Effector memory CD4-positive, alpha-beta T cell (primary cell): ENCODE measurements around the gene UBR3.
A peak's percentile ranks its signal among the peaks of the same experiment; 100 is the strongest.
"Not testable (repeated sequence)": the region's sequence is repeated elsewhere in the genome, so short reads cannot be mapped to it uniquely, and the experiment has no call there.

Experiments
- DNase-seq, 3 donors: peaks; one replicate each; pipeline ENCODE4 v3.0.0-alpha.2; 2020
- H3K27ac ChIP-seq: 2 replicates; pipeline ENCODE4 v1.7.0; 2013; ENCODE audit warnings: mild to moderate bottlenecking, low read length, moderate library complexity; ENCODE audit not compliant: insufficient read depth, poor library complexity, severe bottlenecking
- H3K27me3 ChIP-seq: replicated peaks from 2 replicates; pipeline ENCODE4 v1.7.0; 2013; ENCODE audit warnings: mild to moderate bottlenecking, low read length; ENCODE audit not compliant: insufficient read depth, control insufficient read depth, poor library complexity, severe bottlenecking
- H3K36me3 ChIP-seq: 2 replicates; pipeline ENCODE4 v1.7.0; 2013; ENCODE audit warnings: mild to moderate bottlenecking, low read length, moderate library complexity; ENCODE audit not compliant: control insufficient read depth, insufficient read depth
- H3K4me1 ChIP-seq: 2 replicates; pipeline ENCODE4 v1.7.0; 2013; ENCODE audit warnings: low read length, mild to moderate bottlenecking; ENCODE audit not compliant: control insufficient read depth, insufficient read depth, poor library complexity, severe bottlenecking
- H3K4me3 ChIP-seq: 2 replicates; pipeline ENCODE4 v1.7.0; 2013; ENCODE audit warnings: low read length, low read depth, mild to moderate bottlenecking; ENCODE audit not compliant: insufficient read depth, poor library complexity, severe bottlenecking
- H3K9me3 ChIP-seq: 2 replicates; pipeline ENCODE4 v1.7.0; 2013; ENCODE audit warnings: mild to moderate bottlenecking, low read length, moderate library complexity; ENCODE audit not compliant: control insufficient read depth

Gene UBR3

DNA sequence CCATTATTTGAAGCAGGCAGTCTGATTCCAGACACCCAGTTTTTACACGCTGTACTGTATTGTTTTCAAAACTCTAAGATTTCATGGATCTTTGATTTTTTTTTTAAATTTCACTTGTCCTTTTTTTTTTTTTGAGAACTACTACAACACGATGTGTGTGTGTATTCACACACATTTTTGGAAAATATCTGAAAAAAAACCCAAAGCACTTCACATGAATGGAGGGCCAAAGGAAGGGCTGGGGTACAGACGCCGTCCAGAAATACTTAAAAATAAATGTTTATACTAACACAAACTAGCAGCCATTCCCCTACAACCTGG lies 28.9 kb upstream of the UBR3 start:
- Histone ChIP-seq H3K4me1 (no peaks in the 10 kb centered on the region), H3K27ac (peak overlapping the region; percentile 93), H3K9me3 (no peaks in the 10 kb centered on the region), H3K27me3 (no peaks in the 10 kb centered on the region), H3K4me3 (peak overlapping the region; percentile 53), H3K36me3 (peaks cover 4% of the 10 kb centered on the region)
- DNase-seq: no peak

DNA sequence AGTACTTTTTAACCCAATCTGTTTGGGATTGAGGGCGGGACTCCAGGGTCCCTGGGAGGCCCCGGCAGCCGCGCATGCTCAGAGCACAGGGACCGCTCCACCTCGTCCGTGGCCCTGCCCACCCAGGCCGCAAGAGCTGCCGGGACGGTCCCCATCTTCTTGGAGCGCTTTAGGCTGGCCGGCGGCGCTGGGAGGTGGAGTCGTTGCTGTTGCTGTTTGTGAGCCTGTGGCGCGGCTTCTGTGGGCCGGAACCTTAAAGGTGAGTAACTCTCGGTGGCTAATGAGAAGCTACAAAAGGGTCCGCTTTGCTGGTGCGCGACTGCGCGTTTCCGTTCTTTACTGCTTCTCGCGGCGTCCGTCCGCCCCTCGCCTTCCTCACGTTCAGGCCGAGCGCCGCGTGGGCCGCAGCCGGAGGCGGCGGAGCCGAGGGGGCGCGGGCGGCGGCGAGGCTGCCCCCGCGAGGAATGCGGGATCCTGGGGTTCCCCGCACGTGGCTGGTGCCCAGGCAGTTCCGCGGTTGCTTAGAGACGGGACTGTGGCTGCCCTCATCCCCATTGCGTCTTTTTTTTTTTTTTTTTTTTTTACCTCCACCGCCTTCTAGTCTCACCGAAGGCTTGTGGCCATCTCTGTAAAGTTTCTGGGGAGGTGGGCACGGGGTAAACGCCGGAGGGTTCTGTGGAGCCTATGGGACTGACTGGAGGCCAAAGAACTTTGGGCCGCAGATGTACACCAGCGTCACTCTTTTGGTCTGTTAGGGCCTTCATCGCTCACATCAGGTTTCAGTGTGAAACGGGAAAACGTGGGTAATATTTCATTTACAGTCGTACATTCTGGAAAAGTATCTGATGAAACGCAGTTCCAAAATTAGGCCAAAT lies 28.3 kb upstream of the UBR3 start, which contains the start of gene SSB:
SSB (plus strand) TSS at position 154 of the 875 bp plus-strand sequence. CDS start 2,090 bp downstream, outside the sequence.
- peak; percentile 85 to 87 (median 87) for DNase-seq
- no peaks in the 10 kb centered on the region for H3K27me3 ChIP-seq
- peak within 1 kb of the TSS; percentile 53 for H3K4me3 ChIP-seq
- no peaks in the 10 kb centered on the region for H3K9me3 ChIP-seq
- H3K36me3 ChIP-seq: peaks cover 4% of the 10 kb centered on the region
- no peaks in the 10 kb centered on the region for H3K4me1 ChIP-seq
- H3K27ac ChIP-seq: peak within 1 kb of the TSS; percentile 93

DNA sequence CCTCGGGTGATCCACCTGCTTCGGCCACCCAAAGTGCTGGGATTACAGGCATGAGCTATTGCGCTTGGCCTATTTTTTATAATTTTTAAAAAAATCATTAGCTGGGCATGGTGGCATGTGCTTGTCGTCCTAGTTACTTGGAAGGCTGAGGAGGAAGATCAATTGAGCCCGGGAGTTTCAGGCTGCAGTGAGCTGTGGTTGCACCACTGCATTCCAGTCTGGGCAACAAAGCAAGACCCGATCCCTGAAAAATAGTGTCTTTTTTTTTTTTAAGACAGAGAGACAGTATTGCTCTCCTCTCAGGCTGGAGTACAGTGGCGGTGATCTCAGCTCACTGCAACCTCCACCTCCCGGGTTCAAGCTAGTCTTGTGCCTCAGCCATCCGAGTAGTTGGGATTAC lies 23.8 kb upstream of the UBR3 start:
- Histone ChIP-seq H3K27ac (no peak overlapping the region), H3K27me3 (no peaks in the 10 kb centered on the region), H3K36me3 (peaks cover 37% of the 10 kb centered on the region), H3K4me3 (no peak overlapping the region), H3K4me1 (no peaks in the 10 kb centered on the region), H3K9me3 (no peaks in the 10 kb centered on the region)
- DNase-seq: no peak

DNA sequence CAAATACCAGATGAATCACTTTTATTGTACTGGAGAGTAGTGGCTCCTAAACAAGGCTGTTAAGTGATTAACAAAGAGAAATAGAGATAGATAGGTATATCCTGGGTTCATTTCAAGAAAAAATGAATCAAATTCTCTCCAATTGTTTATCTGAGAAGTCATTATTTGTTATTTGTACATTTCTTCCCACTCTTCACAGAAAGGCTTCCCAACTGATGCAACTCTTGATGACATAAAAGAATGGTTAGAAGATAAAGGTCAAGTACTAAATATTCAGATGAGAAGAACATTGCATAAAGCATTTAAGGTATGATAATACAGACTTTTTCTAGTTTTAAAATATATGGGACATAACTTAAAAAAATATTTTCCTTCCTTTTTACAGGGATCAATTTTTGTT lies 20.7 kb upstream of the UBR3 start:
- Histone ChIP-seq H3K4me1 (no peaks in the 10 kb centered on the region), H3K36me3 (peaks cover 55% of the 10 kb centered on the region), H3K4me3 (no peak overlapping the region), H3K9me3 (no peaks in the 10 kb centered on the region), H3K27me3 (no peaks in the 10 kb centered on the region), H3K27ac (no peak overlapping the region)
- no peak for DNase-seq

DNA sequence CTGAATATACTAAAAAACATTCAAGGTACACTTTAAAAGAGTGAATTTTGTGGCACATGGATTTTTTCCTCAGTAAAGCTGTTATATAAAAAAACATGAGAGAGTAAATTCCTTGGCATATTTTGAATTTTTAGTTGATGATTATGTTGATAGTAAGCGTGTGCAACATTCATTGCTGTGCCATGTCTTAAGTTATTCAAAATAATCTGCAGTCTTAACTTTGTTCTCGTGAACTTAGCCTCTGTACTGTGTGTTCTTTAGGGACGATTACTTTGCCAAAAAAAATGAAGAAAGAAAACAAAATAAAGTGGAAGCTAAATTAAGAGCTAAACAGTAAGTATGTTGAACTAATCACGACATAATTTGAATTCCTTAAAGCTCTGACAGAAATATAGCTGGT lies 19.0 kb upstream of the UBR3 start:
- H3K4me3 ChIP-seq: no peak overlapping the region
- no peaks in the 10 kb centered on the region for H3K9me3 ChIP-seq
- peaks cover 63% of the 10 kb centered on the region for H3K36me3 ChIP-seq
- H3K27me3 ChIP-seq: no peaks in the 10 kb centered on the region
- DNase-seq: no peak
- H3K4me1 ChIP-seq: no peaks in the 10 kb centered on the region
- no peak overlapping the region for H3K27ac ChIP-seq

DNA sequence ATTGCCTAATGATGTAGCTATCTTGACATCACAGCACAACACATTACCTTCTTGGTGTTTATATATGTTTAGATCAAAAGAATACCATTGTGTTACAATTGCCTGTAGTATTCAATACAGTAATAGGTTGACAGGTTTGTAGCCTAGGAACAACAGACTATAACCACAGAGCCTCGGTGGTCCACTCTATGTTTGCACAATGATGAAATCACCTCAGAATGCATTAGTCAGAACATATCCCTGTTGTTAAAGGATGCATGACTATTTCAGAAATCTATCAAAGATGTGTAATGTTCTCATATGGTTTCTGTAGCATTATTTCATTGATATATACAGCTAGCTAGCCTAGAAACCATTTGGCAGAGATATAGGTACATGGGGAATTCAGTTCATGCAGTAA lies 11.4 kb upstream of the UBR3 start:
- peaks cover 43% of the 10 kb centered on the region for H3K36me3 ChIP-seq
- H3K27me3 ChIP-seq: no peaks in the 10 kb centered on the region
- H3K27ac ChIP-seq: no peak overlapping the region
- DNase-seq: no peak
- no peaks in the 10 kb centered on the region for H3K4me1 ChIP-seq
- H3K4me3 ChIP-seq: no peak overlapping the region
- H3K9me3 ChIP-seq: no peaks in the 10 kb centered on the region

DNA sequence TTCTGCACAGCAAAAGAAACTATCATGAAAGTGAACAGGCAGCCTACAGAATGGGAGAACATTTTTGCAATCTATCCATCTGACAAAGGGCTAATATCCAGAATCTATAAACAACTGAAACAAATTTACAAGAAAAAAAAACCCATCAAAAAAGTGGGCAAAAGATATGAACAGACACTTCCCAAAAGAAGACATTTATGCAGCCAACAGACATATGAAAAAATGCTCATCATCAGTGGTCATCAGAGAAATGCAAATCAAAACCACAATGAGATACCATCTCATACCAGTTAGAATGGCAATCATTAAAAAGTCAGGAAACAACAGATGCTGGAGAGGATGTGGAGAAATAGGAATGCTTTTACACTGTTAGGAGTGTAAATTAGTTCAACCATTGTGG lies 10.3 kb upstream of the UBR3 start:
- not testable (repeated sequence) for H3K4me1 ChIP-seq, H3K9me3 ChIP-seq, H3K27ac ChIP-seq

DNA sequence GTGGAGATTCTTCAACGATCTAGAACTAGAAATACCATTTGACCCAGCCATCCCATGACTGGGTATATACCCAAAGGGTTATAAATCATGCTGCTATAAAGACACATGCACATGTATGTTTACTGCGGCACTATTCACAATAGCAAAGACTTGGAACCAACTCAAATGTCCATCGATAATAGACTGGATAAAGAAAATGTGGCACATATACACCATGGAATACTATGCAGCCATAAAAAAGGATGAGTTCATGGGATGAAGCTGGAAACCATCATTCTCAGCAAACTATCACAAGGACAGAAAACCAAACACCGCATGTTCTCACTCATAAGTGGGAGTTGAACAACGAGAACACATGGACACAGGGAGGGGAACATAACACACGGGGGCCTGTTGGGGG lies 9.9 kb upstream of the UBR3 start:
- H3K27ac ChIP-seq, H3K9me3 ChIP-seq, H3K4me1 ChIP-seq, H3K27me3 ChIP-seq, H3K4me3 ChIP-seq, DNase-seq: not testable (repeated sequence)
- H3K36me3 ChIP-seq: peaks cover 34% of the 10 kb centered on the region

More for the DNA sequence above, 10.3 kb upstream of the UBR3 start:
- not testable (repeated sequence) for DNase-seq, H3K27me3 ChIP-seq, H3K4me3 ChIP-seq
- H3K36me3 ChIP-seq: peaks cover 38% of the 10 kb centered on the region

DNA sequence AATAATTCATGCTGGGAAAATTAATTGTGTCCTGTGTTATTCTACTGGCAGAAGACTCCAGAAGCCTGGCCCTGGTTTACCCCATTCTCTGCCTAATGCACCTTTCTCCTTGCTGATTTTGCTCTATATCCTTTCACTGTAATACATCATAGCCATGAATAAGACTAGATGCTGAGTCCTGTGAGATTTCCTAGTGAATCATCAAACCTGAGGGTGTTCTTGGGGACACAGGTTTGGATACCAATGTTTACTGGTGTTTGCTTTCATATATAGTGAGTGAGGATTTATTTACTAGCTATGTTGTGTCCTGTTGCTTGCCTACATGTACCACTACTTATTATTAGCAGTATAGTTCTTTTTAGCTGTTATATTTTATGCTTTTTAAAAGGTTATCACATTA lies 9.0 kb upstream of the UBR3 start:
- DNase-seq: no peak
- H3K27me3 ChIP-seq: no peaks in the 10 kb centered on the region
- no peaks in the 10 kb centered on the region for H3K9me3 ChIP-seq
- H3K4me3 ChIP-seq: no peak overlapping the region
- peaks cover 26% of the 10 kb centered on the region for H3K36me3 ChIP-seq
- H3K27ac ChIP-seq: no peak overlapping the region
- H3K4me1 ChIP-seq: no peaks in the 10 kb centered on the region

DNA sequence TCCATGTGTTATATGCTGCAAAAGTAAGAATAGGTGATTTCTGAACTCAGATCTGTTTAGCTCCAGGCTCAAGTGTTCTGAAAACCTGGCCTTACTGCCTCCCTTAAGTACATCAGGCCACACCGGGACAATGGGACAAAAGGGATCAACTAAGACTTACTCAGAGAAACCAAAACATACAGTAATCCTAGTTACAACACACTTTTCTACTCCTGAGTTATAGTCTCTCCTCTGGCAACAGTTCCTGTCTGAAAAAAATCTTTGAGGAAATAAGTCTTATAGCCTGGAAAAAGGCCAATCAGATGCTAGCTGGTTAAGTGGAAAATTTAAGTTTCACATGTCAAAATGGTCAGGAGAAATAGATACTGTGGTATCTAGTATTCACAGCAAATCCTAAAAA lies 8.1 kb upstream of the UBR3 start:
- DNase-seq: no peak
- no peak overlapping the region for H3K4me3 ChIP-seq
- no peaks in the 10 kb centered on the region for H3K27me3 ChIP-seq
- peaks cover 4% of the 10 kb centered on the region for H3K4me1 ChIP-seq
- no peak overlapping the region for H3K27ac ChIP-seq
- no peaks in the 10 kb centered on the region for H3K9me3 ChIP-seq
- peaks cover 21% of the 10 kb centered on the region for H3K36me3 ChIP-seq
